K562 (cell line): Measurements from ENCODE around the gene CST4. TPM values are rescaled to one million over a fixed set of nuclear protein-coding genes. Genes with fewer than 3 reads are reported as not detected.

Experiments used
- ATAC-seq: fragments of 200-7000 bp; cut with Tn5 transposase; 3 replicates; pipeline ENCODE4 v1.9.1; 2020; ENCODE audit warnings: moderate library complexity
- BruUV-seq: library from RNA; stranded (reverse); fragments of 400-500 nt; replicated peaks from 2 replicates; lab custom pipeline; 2021; lab: Mats Ljungman, UMichigan
- CTCF ChIA-PET: fragments of 300-600 bp; formaldehyde crosslinking; extraction: SDS; loops from one replicate; lab custom pipeline; 2021; ENCODE audit warnings: low intra/inter-chr PET ratio; lab: Yijun Ruan, JAX
- POLR2A ChIA-PET: fragments of 300-600, 350-650 bp; sonication (Branson Sonifier 250); formaldehyde crosslinking; extraction: SDS; loops from one replicate; lab custom pipeline; 2021; ENCODE audit warnings: antibody characterized with exemption, inconsistent platforms; lab: Yijun Ruan, JAX
- DNase-seq, 4 experiments: peaks; one replicate each; pipeline versions ENCODE4 v3.0.0 to v3.0.0-alpha.2; 2011 to 2018; ENCODE audit warnings: low spot score in 3 of 4, mixed read lengths in 3 of 4; ENCODE audit errors: extremely low read depth in 1 of 4
- FAIRE-seq: peaks from 2 replicates; lab custom pipeline; 2011; peaks lifted over from hg19 to GRCh38; lab: Jason Lieb, UNC
- H2AFZ ChIP-seq: 2 replicates; pipeline ENCODE4 v1.6.0; 2011; ENCODE audit warnings: low read depth, low read length, control low read depth, inconsistent platforms
- H3K27ac ChIP-seq: fragments of 200-600 bp; 3 replicates; pipeline ENCODE4 v1.8.0; 2011; ENCODE audit warnings: low read depth, mild to moderate bottlenecking, control low read depth, inconsistent platforms, low read length, moderate library complexity, mixed read lengths; ENCODE audit errors: extremely low read depth
- H3K27me3 ChIP-seq, 2 experiments: fragments of 300-600 bp in 1 of 2; 2 replicates in 1 of 2; 3 replicates in 1 of 2; pipeline versions ENCODE4 v1.6.0 to v1.8.0; 2011; ENCODE audit warnings: inconsistent platforms in 2 of 2, low read length in 2 of 2, mild to moderate bottlenecking in 1 of 2, mixed read lengths in 1 of 2, moderate library complexity in 1 of 2; ENCODE audit not compliant: control insufficient read depth in 2 of 2, insufficient read depth in 2 of 2
- H3K36me3 ChIP-seq: fragments of 300-600 bp; 3 replicates; pipeline ENCODE4 v1.8.0; 2011; ENCODE audit warnings: mild to moderate bottlenecking, low read length, inconsistent platforms; ENCODE audit not compliant: control insufficient read depth, insufficient read depth
- H3K4me1 ChIP-seq, 2 experiments: fragments of 200-600 bp in 1 of 2; replicated peaks in 1 of 2; 2 replicates in 1 of 2; 3 replicates in 1 of 2; pipeline versions ENCODE4 v1.5.1 to v1.8.0; 2011; ENCODE audit warnings: inconsistent platforms in 2 of 2, low read length in 2 of 2, mild to moderate bottlenecking in 1 of 2, mixed read lengths in 1 of 2, moderate library complexity in 1 of 2; ENCODE audit not compliant: control insufficient read depth in 2 of 2, insufficient read depth in 2 of 2
- H3K4me2 ChIP-seq: 2 replicates; pipeline ENCODE4 v1.6.1; 2011; ENCODE audit warnings: low read length, control low read depth, inconsistent platforms, mixed read lengths; ENCODE audit not compliant: insufficient read depth
- H3K4me3 ChIP-seq: fragments of 200-600 bp; sonication (generic), shearing (Covaris generic); 2 replicates; pipeline ENCODE4 v1.5.1; 2016; ENCODE audit warnings: control low read depth, inconsistent platforms
- H3K79me2 ChIP-seq: fragments of 200-600 bp; 3 replicates; pipeline ENCODE4 v1.8.0; 2011; ENCODE audit warnings: low read length, inconsistent platforms; ENCODE audit not compliant: control insufficient read depth, insufficient read depth
- H3K9ac ChIP-seq, 2 experiments: 2 replicates each; pipeline versions ENCODE4 v1.6.0 to v1.6.1; 2011; ENCODE audit warnings: low read depth in 2 of 2, low read length in 2 of 2, control low read depth in 1 of 2, inconsistent platforms in 1 of 2, mild to moderate bottlenecking in 1 of 2, mixed read lengths in 1 of 2; ENCODE audit not compliant: insufficient read depth in 1 of 2
- H3K9me1 ChIP-seq: one replicate; pipeline ENCODE4 v1.6.0; 2011; ENCODE audit warnings: inconsistent platforms, mild to moderate bottlenecking, low read length, moderate library complexity; ENCODE audit not compliant: control insufficient read depth, insufficient read depth
- H3K9me3 ChIP-seq: replicated peaks from 2 replicates; pipeline ENCODE4 v1.5.1; 2011; ENCODE audit warnings: low read depth, low read length, inconsistent platforms; ENCODE audit not compliant: control insufficient read depth, insufficient read depth
- H4K20me1 ChIP-seq: replicated peaks from 2 replicates; pipeline ENCODE4 v1.6.1; 2011; ENCODE audit warnings: low read length, inconsistent platforms, mixed read lengths; ENCODE audit not compliant: control insufficient read depth, insufficient read depth
- BACH1 ChIP-seq: fragments of 200-800 bp; sonication (Bioruptor generic); IDR thresholded peaks from 2 replicates; pipeline ENCODE4 v1.6.1; 2016; ENCODE audit warnings: missing genetic modification characterization, missing compliant biosample characterization
- CTCF ChIP-seq, 3 experiments: IDR thresholded peaks in 2 of 3; conservative IDR thresholded peaks in 1 of 3; 2 replicates each; pipeline ENCODE4 v1.5.1; 2011 to 2012; ENCODE audit warnings: low read length in 3 of 3, mild to moderate bottlenecking in 3 of 3, control low read depth in 2 of 3, improper control_type of control experiment in 1 of 3, inconsistent platforms in 1 of 3, low read depth in 1 of 3, mixed read lengths in 1 of 3, moderate library complexity in 1 of 3; ENCODE audit not compliant: insufficient read depth in 2 of 3
- HDAC6 ChIP-seq: IDR thresholded peaks from 2 replicates; pipeline ENCODE4 v1.6.1; 2012; ENCODE audit warnings: low read depth, mild to moderate bottlenecking, control low read depth, inconsistent platforms, low read length, moderate library complexity
- KDM2B ChIP-seq: fragments of 250-450 bp; sonication (Bioruptor Pico); IDR thresholded peaks from 2 replicates; pipeline ENCODE4 v1.8.0; 2021; ENCODE audit warnings: mild to moderate bottlenecking, moderate library complexity
- NFATC3 ChIP-seq: fragments of 450-650 bp; IDR thresholded peaks from 2 replicates; pipeline ENCODE4 v1.6.1; 2017; ENCODE audit warnings: mild to moderate bottlenecking
- RAD21 ChIP-seq, 2 experiments: fragments of 250-450 bp in 1 of 2; fragments of 450-650 bp in 1 of 2; sonication (Bioruptor Pico) in 1 of 2; formaldehyde crosslinking in 1 of 2; IDR thresholded peaks in 1 of 2; conservative IDR thresholded peaks in 1 of 2; 2 replicates each; pipeline versions ENCODE4 v1.4.0 to v1.8.0; 2020 to 2022; ENCODE audit warnings: mild to moderate bottlenecking in 2 of 2, moderate library complexity in 1 of 2
- RBM39 ChIP-seq: fragments of 200-400 bp; formaldehyde crosslinking; optimal IDR thresholded peaks from 2 replicates; pipeline ENCODE3; 2018; ENCODE audit warnings: low read depth, low read length
- RREB1 ChIP-seq: fragments of 250-450 bp; sonication (Bioruptor Pico); IDR thresholded peaks from 2 replicates; pipeline ENCODE4 v1.4.0; 2020
- SMC3 ChIP-seq: conservative IDR thresholded peaks from 2 replicates; pipeline ENCODE4 v1.6.1; 2011; ENCODE audit warnings: low read depth, low read length, improper control_type of control experiment; ENCODE audit not compliant: insufficient read depth
- TBP ChIP-seq: optimal IDR thresholded peaks from 2 replicates; pipeline ENCODE3; 2011; ENCODE audit warnings: low read depth, low read length, improper control_type of control experiment
- TRIM25 ChIP-seq: fragments of 450-650 bp; IDR thresholded peaks from 2 replicates; pipeline ENCODE4 v1.7.0; 2016; ENCODE audit warnings: borderline replicate concordance
- WGBS: fragments of 100-300 bp; shearing (Covaris generic); methylation state at CpG from one replicate; pipeline ENCODE4 v1.1.6; 2016; ENCODE audit warnings: low coverage, mixed read lengths; ENCODE audit not compliant: insufficient coverage; ENCODE audit errors: missing lambda C conversion rate; 5-methylcytosine and 5-hydroxymethylcytosine counted together
- in situ Hi-C: fragments of 300-500 bp; cut with MboI; formaldehyde crosslinking; loops from 4 replicates; pipeline ENCODE4 v1.15.0; 2018; ENCODE audit warnings: inconsistent platforms, mixed read lengths
- intact Hi-C: fragments of 100-400 bp; cut with micrococcal nuclease; formaldehyde crosslinking; loops from 2 replicates; pipeline ENCODE4 v1.14.2; 2022
- polyA plus RNA-seq, 8 experiments: library from polyadenylated mRNA; depleted of rRNA in 4 of 8; stranded (reverse) in 5 of 8; unstranded in 3 of 8; fragments of >200 nt; fragmentation: Nextera tagmentation in 2 of 8; fragmentation: Illumina TruSeq in 1 of 8; extraction: Ambion mirVana in 2 of 8; extraction: Trizol in 1 of 8; gene quantifications; 2 replicates each; pipeline versions ENCODE4 v1.2.1 to v1.2.3, GENCODE V29; 2011 to 2014; ENCODE audit warnings: inconsistent platforms in 1 of 8, missing spikeins in 1 of 8
- total RNA-seq, 7 experiments: library from RNA; depleted of rRNA in 6 of 7; stranded (reverse); fragments of >200 nt in 6 of 7; fragmentation: Illumina TruSeq in 2 of 7; extraction: Trizol in 2 of 7; gene quantifications; 2 replicates each; pipeline versions ENCODE4 v1.2.1 to v1.2.3, GENCODE V29; 2011 to 2021; ENCODE audit warnings: low replicate concordance in 1 of 7

Gene CST4
- total and polyA plus RNA-seq, 9 of the 15 experiments (the other 6 are each of a cell fraction or from before 2014, with no cell fraction given): not detected

GRCh38 chr20:23668477-23668951 is 20.3 kb downstream of the CST4 start (continued):
- peak; percentile 58 to 75 (median 73) for TF ChIP-seq CTCF (IDR thresholded peaks at IDR 0.05 in 2 of 3, conservative IDR thresholded peaks at IDR 0.05 in 1 of 3; ENCODE audit: insufficient read depth in 2 of 3, low read depth in 1 of 3, low read length in 3 of 3)
- no peak for TF ChIP-seq TBP
- TF ChIP-seq RBM39: no peak
- TF ChIP-seq SMC3: peak; percentile 45; the same call in 1 of the 2 replicates
- no peak for TF ChIP-seq HDAC6
- TF ChIP-seq RAD21 (CRISPR knock-in tag; conservative IDR thresholded peaks at IDR 0.05 in 1 of 2, IDR thresholded peaks at IDR 0.05 in 1 of 2): peak; percentile 55 to 68
- no peak for TF ChIP-seq NFATC3
- TF ChIP-seq, all 486 proteins: peak for 4

GRCh38 chr20:23667666-23668065 is 21.2 kb downstream of the CST4 start:
- Histone ChIP-seq H3K9me1 (no peaks in the 10 kb centered on the region), H3K9me3 (no peaks in the 10 kb centered on the region), H3K4me2 (no peak overlapping the region), H3K27ac (no peak overlapping the region), H3K79me2 (no peaks in the 10 kb centered on the region), H3K9ac (no peak overlapping the region), H3K27me3 (no peaks in the 10 kb centered on the region), H2AFZ (no peak overlapping the region), H4K20me1 (no peaks in the 10 kb centered on the region), H3K4me3 (no peak overlapping the region), H3K36me3 (no peaks in the 10 kb centered on the region), H3K4me1 (no peaks in the 10 kb centered on the region)
- intact Hi-C loops: no loop called here
- no TSS peak for BruUV-seq
- FAIRE-seq (no peak), ATAC-seq (no peak), DNase-seq (no peak)
- in situ Hi-C loops: loop anchor here (5.0 kb wide), 1 partner anchor 1250 kb away; no protein-coding TSS in a partner anchor
- ChIA-PET CTCF (interaction anchor here (1.3 kb wide), 1 partner anchor 328 kb away, joined by 4 read pairs; no protein-coding TSS in a partner anchor), POLR2A (no interaction called here)
- WGBS: 5% methylated on average over 4 of the region's 7 CpGs
- no peak for TF ChIP-seq KDM2B (CRISPR knock-in tag)
- TF ChIP-seq RREB1 (CRISPR knock-in tag): no peak
- TF ChIP-seq BACH1 (tag): no peak
- TF ChIP-seq TRIM25: no peak
